ENCODE data around the gene TDRD6.

TDRD6 gene

GRCh38 chr6:46748940-46749503 lies 61.3 kb downstream of the TDRD6 start:
- DNase-seq = no peak

- DNase-seq = no peak
These were observed 62.0 kb downstream of the TDRD6 start for GRCh38 chr6:46749731-46750130.

- no peak for DNase-seq
These were observed 64.0 kb downstream of the TDRD6 start for GRCh38 chr6:46751658-46752057.
